ENCODE results near the gene TCEA3. TPM values are rescaled to one million over a fixed set of nuclear protein-coding genes. Genes with fewer than 3 reads are reported as not detected.

Gene TCEA3
- total RNA-seq, 1 donor from 2014 or later, result 3.3 TPM

DNA sequence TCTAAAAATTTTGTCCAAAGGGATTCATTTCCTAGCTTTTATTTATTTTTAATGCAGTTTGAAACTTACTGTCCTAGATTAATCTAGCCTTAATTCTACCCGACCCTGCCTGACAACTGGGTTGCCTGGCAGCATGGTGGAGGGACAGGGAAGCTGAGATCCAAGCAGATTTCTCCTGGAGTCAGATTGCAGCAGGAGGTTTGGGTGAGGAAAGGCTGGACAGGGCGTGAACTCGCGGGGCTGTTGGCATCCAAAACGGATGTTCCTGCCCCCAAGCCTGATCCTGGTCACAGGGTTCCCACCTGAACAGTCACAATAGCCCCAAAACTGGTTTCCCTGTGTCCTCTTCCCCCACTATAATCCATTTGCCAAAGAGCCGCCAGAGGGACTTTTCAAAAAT is 23.2 kb downstream of the TCEA3 start:
- peaks cover 21% of the 10 kb centered on the region for H3K27me3 Mint-ChIP-seq (ENCODE audit: low read depth, unreplicated experiment)
- TF ChIP-seq, protein P1, sequence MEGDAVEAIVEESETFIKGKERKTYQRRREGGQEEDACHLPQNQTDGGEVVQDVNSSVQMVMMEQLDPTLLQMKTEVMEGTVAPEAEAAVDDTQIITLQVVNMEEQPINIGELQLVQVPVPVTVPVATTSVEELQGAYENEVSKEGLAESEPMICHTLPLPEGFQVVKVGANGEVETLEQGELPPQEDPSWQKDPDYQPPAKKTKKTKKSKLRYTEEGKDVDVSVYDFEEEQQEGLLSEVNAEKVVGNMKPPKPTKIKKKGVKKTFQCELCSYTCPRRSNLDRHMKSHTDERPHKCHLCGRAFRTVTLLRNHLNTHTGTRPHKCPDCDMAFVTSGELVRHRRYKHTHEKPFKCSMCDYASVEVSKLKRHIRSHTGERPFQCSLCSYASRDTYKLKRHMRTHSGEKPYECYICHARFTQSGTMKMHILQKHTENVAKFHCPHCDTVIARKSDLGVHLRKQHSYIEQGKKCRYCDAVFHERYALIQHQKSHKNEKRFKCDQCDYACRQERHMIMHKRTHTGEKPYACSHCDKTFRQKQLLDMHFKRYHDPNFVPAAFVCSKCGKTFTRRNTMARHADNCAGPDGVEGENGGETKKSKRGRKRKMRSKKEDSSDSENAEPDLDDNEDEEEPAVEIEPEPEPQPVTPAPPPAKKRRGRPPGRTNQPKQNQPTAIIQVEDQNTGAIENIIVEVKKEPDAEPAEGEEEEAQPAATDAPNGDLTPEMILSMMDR (IDR thresholded peaks at IDR 0.05; ENCODE audit: insufficient read depth, low read depth, low read length), result no peak
- TF ChIP-seq EZH2 (IDR thresholded peaks at IDR 0.05; ENCODE audit: insufficient read depth, low read length), result no peak
- no peak overlapping the region for H3K27ac ChIP-seq (ENCODE audit: low read depth, low read length)
- no peaks in the 10 kb centered on the region for H3K9me3 ChIP-seq (ENCODE audit: insufficient read depth, low read depth, low read length)
- H3K4me3 ChIP-seq (ENCODE audit: insufficient read depth, low read depth, low read length), result no peak overlapping the region
- no peaks in the 10 kb centered on the region for H3K79me2 ChIP-seq (ENCODE audit: insufficient read depth, low read length)
- no peaks in the 10 kb centered on the region for H4K20me1 ChIP-seq (ENCODE audit: insufficient read depth, low read length)
- peaks cover 25% of the 10 kb centered on the region for H3K4me1 ChIP-seq (ENCODE audit: insufficient read depth, low read length)
- H3K27ac Mint-ChIP-seq (ENCODE audit: unreplicated experiment), result no peak overlapping the region
- H3K9ac ChIP-seq (ENCODE audit: low read length), result no peak overlapping the region
- H3K36me3 ChIP-seq (ENCODE audit: insufficient read depth, low read length), result no peaks in the 10 kb centered on the region
- no peak overlapping the region for H2AFZ ChIP-seq (ENCODE audit: low read depth, low read length)
- FAIRE-seq (no peak), DNase-seq (ENCODE audit: low read depth) (no peak)
- H3K4me2 ChIP-seq (ENCODE audit: low read length), result no peak overlapping the region
- peaks cover 3% of the 10 kb centered on the region for H3K36me3 Mint-ChIP-seq (ENCODE audit: low read depth, unreplicated experiment)
- H3K27me3 ChIP-seq (ENCODE audit: insufficient read depth, low read length), result no peaks in the 10 kb centered on the region
- H3K4me1 Mint-ChIP-seq (ENCODE audit: low read depth, unreplicated experiment), result peaks cover 20% of the 10 kb centered on the region
- H3K4me3 Mint-ChIP-seq (ENCODE audit: unreplicated experiment), result no peak overlapping the region
- H3K9me3 Mint-ChIP-seq (ENCODE audit: unreplicated experiment), result no peaks in the 10 kb centered on the region

DNA sequence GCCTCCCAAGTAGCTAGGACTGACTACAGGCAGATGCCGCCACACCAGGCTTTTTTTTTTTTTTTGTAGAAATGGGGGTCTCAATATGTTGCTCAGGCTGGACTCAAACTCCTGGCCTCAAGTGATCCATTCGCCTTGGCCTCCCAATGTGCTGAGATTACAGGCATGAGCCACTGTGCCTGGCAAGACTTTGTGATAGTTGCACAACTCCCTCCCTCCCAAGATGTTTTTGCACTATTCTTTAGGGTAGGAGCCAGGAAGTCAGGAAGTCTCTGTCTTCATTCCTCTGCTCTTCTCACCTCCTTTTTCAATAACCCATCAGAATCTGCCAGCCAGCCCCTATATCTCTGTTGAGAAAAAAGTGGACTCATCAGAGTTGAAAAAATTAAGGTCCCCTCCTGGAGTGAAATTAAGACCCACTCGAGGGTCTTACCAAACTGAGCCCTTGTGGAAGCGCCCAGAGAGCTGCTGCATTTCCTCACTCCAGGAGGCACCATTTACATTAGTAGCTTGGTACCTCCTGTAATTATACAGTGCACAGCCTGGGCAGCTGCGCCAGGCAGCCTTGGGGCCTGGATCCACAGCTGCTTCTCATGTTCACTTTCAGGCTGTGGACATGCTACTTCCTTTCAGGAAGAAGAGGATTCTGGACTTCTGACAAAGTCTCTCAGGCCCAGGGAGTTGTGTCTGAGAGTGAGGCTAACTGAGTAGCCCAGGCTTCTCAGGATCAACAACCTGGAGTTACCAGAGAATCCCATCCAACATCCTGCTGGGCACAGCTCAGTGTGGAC is 24.0 kb downstream of the TCEA3 start:
- Histone ChIP-seq H3K9ac (ENCODE audit: low read length) (no peak overlapping the region), H3K4me2 (ENCODE audit: low read length) (no peak overlapping the region), H3K36me3 (ENCODE audit: insufficient read depth, low read length) (no peaks in the 10 kb centered on the region), H3K4me1 (ENCODE audit: insufficient read depth, low read length) (peaks cover 25% of the 10 kb centered on the region), H3K9me3 (ENCODE audit: insufficient read depth, low read depth, low read length) (no peaks in the 10 kb centered on the region), H3K4me3 (ENCODE audit: insufficient read depth, low read depth, low read length) (no peak overlapping the region), H2AFZ (ENCODE audit: low read depth, low read length) (no peak overlapping the region), H3K79me2 (ENCODE audit: insufficient read depth, low read length) (no peaks in the 10 kb centered on the region), H3K27ac (ENCODE audit: low read depth, low read length) (no peak overlapping the region), H4K20me1 (ENCODE audit: insufficient read depth, low read length) (no peaks in the 10 kb centered on the region), H3K27me3 (ENCODE audit: insufficient read depth, low read length) (no peaks in the 10 kb centered on the region)
- peaks cover 7% of the 10 kb centered on the region for H3K36me3 Mint-ChIP-seq (ENCODE audit: low read depth, unreplicated experiment)
- H3K27me3 Mint-ChIP-seq (ENCODE audit: low read depth, unreplicated experiment), result peaks cover 21% of the 10 kb centered on the region
- H3K27ac Mint-ChIP-seq (ENCODE audit: unreplicated experiment), result no peak overlapping the region
- peaks cover 2% of the 10 kb centered on the region for H3K9me3 Mint-ChIP-seq (ENCODE audit: unreplicated experiment)
- no peak for FAIRE-seq
- peaks cover 20% of the 10 kb centered on the region for H3K4me1 Mint-ChIP-seq (ENCODE audit: low read depth, unreplicated experiment)
- no peak for TF ChIP-seq EZH2 (IDR thresholded peaks at IDR 0.05; ENCODE audit: insufficient read depth, low read length)
- TF ChIP-seq, protein P1 (IDR thresholded peaks at IDR 0.05; ENCODE audit: insufficient read depth, low read depth, low read length), result no peak
- no peak for DNase-seq (ENCODE audit: low read depth)
- H3K4me3 Mint-ChIP-seq (ENCODE audit: unreplicated experiment), result no peak overlapping the region

DNA sequence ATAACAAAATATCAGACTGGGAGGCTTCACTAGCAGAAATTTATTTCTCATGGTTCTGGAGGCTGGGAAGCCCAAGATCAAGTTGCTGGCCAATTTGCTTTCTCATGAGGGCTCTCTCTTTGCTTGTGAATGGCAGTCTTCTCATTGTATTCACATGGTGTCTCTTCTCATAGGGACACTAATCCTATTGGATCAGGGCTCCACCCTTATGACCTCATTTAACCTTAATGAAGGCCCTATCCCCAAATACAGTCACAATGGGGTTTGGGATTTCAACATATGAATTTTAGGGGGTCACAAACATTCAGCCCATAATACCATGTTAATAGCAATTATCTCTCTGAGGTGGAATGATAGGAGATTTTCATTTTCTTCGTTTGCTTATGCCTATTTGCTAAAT is 25.3 kb downstream of the TCEA3 start:
- Mint-ChIP-seq H3K4me1 (ENCODE audit: low read depth, unreplicated experiment) (peaks cover 26% of the 10 kb centered on the region), H3K27ac (ENCODE audit: unreplicated experiment) (no peak overlapping the region), H3K36me3 (ENCODE audit: low read depth, unreplicated experiment) (peaks cover 7% of the 10 kb centered on the region), H3K9me3 (ENCODE audit: unreplicated experiment) (peaks cover 2% of the 10 kb centered on the region), H3K4me3 (ENCODE audit: unreplicated experiment) (no peak overlapping the region), H3K27me3 (ENCODE audit: low read depth, unreplicated experiment) (peaks cover 21% of the 10 kb centered on the region)
- no peak overlapping the region for H3K9ac ChIP-seq (ENCODE audit: low read length)
- no peak overlapping the region for H3K27ac ChIP-seq (ENCODE audit: low read depth, low read length)
- no peak overlapping the region for H3K4me3 ChIP-seq (ENCODE audit: insufficient read depth, low read depth, low read length)
- H3K27me3 ChIP-seq (ENCODE audit: insufficient read depth, low read length), result no peaks in the 10 kb centered on the region
- DNase-seq (ENCODE audit: low read depth) (no peak), FAIRE-seq (no peak)
- H3K79me2 ChIP-seq (ENCODE audit: insufficient read depth, low read length), result no peaks in the 10 kb centered on the region
- H3K9me3 ChIP-seq (ENCODE audit: insufficient read depth, low read depth, low read length), result no peaks in the 10 kb centered on the region
- H3K36me3 ChIP-seq (ENCODE audit: insufficient read depth, low read length), result no peaks in the 10 kb centered on the region
- no peak overlapping the region for H2AFZ ChIP-seq (ENCODE audit: low read depth, low read length)
- TF ChIP-seq, protein P1 (IDR thresholded peaks at IDR 0.05; ENCODE audit: insufficient read depth, low read depth, low read length), result no peak
- TF ChIP-seq EZH2 (IDR thresholded peaks at IDR 0.05; ENCODE audit: insufficient read depth, low read length), result no peak
- H4K20me1 ChIP-seq (ENCODE audit: insufficient read depth, low read length), result no peaks in the 10 kb centered on the region
- H3K4me2 ChIP-seq (ENCODE audit: low read length), result no peak overlapping the region
- H3K4me1 ChIP-seq (ENCODE audit: insufficient read depth, low read length), result peaks cover 35% of the 10 kb centered on the region

Measured in astrocyte (in vitro differentiated cells and primary cell).